Measurements from ENCODE around the gene PWWP2B. TPM values are rescaled to one million over a fixed set of nuclear protein-coding genes. Genes with fewer than 3 reads are reported as not detected.

Gene PWWP2B
- total and polyA plus RNA-seq, 7 experiments from 2014 or later: 1.5 to 22.2 (median 11.5) TPM

GRCh38 chr10:132407243-132407746, 10.3 kb downstream of the PWWP2B start:
- Mint-ChIP-seq H3K4me3 (peak overlapping the region in 3 of 10 donors; percentile 9 to 71 (median 47)), H3K27ac (peak overlapping the region in 1 of 9 donors; percentile 12), H3K27me3 (no peaks in the 10 kb centered on the region), H3K9me3 (no peaks in the 10 kb centered on the region), H3K4me1 (peaks cover 3 to 31% (median 20%) of the 10 kb centered on the region in 7 donors), H3K36me3 (peaks cover 0 to 6% (median 4%) of the 10 kb centered on the region in 5 donors)
- Histone ChIP-seq H3K36me3 (ENCODE audit: control insufficient read depth in 2 of 3, insufficient read depth in 3 of 3, low read length in 3 of 3) (peaks cover 0 to 41% (median 0%) of the 10 kb centered on the region in 3 experiments), H3K27me3 (ENCODE audit: control insufficient read depth in 2 of 2, insufficient read depth in 2 of 2, low read length in 2 of 2) (no peaks in the 10 kb centered on the region), H3K9me3 (ENCODE audit: control insufficient read depth in 2 of 3, low read length in 3 of 3) (no peaks in the 10 kb centered on the region), H3K4me1 (ENCODE audit: control insufficient read depth in 2 of 2, insufficient read depth in 2 of 2, low read length in 2 of 2) (peaks cover 0 to 15% of the 10 kb centered on the region in 2 donors), H3K4me3 (ENCODE audit: low read length) (no peak overlapping the region), H3K27ac (ENCODE audit: low read depth, low read length) (no peak overlapping the region)
- ATAC-seq (peak; percentile 2), DNase-seq (no peak)
- POLR2A ChIA-PET: interaction anchor here (0.8 kb wide), 1 partner anchor 10 kb away, joined by 3 read pairs; the partner anchor contains the start of gene PWWP2B
- intact Hi-C loops (cut with micrococcal nuclease): no loop called here
- CTCF ChIA-PET: no interaction called here

GRCh38 chr10:132407846-132408278, 10.9 kb downstream of the PWWP2B start:
- H3K27me3 ChIP-seq (ENCODE audit: control insufficient read depth in 2 of 2, insufficient read depth in 2 of 2, low read length in 2 of 2): no peaks in the 10 kb centered on the region
- H3K27ac ChIP-seq (ENCODE audit: low read depth, low read length): no peak overlapping the region
- H3K36me3 ChIP-seq (ENCODE audit: control insufficient read depth in 2 of 3, insufficient read depth in 3 of 3, low read length in 3 of 3): peaks cover 0 to 45% (median 0%) of the 10 kb centered on the region in 3 experiments
- Mint-ChIP-seq H3K4me1 (peaks cover 3 to 37% (median 20%) of the 10 kb centered on the region in 7 donors), H3K27me3 (no peaks in the 10 kb centered on the region), H3K9me3 (no peaks in the 10 kb centered on the region), H3K36me3 (peaks cover 0 to 6% (median 4%) of the 10 kb centered on the region in 5 donors), H3K27ac (peak overlapping the region in 7 of 9 donors; percentile 31 to 84 (median 62)), H3K4me3 (peak overlapping the region in 9 of 10 donors; percentile 23 to 72 (median 58))
- H3K9me3 ChIP-seq (ENCODE audit: control insufficient read depth in 2 of 3, low read length in 3 of 3): no peaks in the 10 kb centered on the region
- no peak for DNase-seq
- H3K4me1 ChIP-seq (ENCODE audit: control insufficient read depth in 2 of 2, insufficient read depth in 2 of 2, low read length in 2 of 2): peaks cover 0 to 15% of the 10 kb centered on the region in 2 donors
- intact Hi-C loops (cut with micrococcal nuclease): loop anchor here in 1 of 2 donors (2.0 kb wide), 1 partner anchor 15 kb away; no protein-coding TSS in a partner anchor
- H3K4me3 ChIP-seq (ENCODE audit: low read length): no peak overlapping the region
- CTCF ChIA-PET: interaction anchor here (0.7 kb wide), 1 partner anchor 246 kb away, joined by 4 read pairs; no protein-coding TSS in a partner anchor
- POLR2A ChIA-PET: no interaction called here
- ATAC-seq: peak; percentile 53

- ChIA-PET CTCF (interaction anchor here (0.6 to 0.7 kb wide), 2 partner anchors 72 to 247 kb away, joined by 4 to 5 read pairs; no protein-coding TSS in a partner anchor), POLR2A (no interaction called here)
- Mint-ChIP-seq H3K27me3 (no peaks in the 10 kb centered on the region), H3K4me1 (peaks cover 3 to 37% (median 17%) of the 10 kb centered on the region in 7 donors), H3K4me3 (peak overlapping the region in 9 of 10 donors; percentile 23 to 72 (median 58)), H3K9me3 (no peaks in the 10 kb centered on the region), H3K27ac (peak overlapping the region in 7 of 9 donors; percentile 31 to 84 (median 62)), H3K36me3 (peaks cover 0 to 6% (median 4%) of the 10 kb centered on the region in 5 donors)
- no peak for DNase-seq
- H3K36me3 ChIP-seq (ENCODE audit: control insufficient read depth in 2 of 3, insufficient read depth in 3 of 3, low read length in 3 of 3): peaks cover 0 to 45% (median 0%) of the 10 kb centered on the region in 3 experiments
- intact Hi-C loops (cut with micrococcal nuclease): loop anchor here in 1 of 2 donors (2.0 kb wide), 1 partner anchor 14 kb away; no protein-coding TSS in a partner anchor
- peak; percentile 38 for ATAC-seq
- H3K27ac ChIP-seq (ENCODE audit: low read depth, low read length): no peak overlapping the region
- no peaks in the 10 kb centered on the region for H3K9me3 ChIP-seq (ENCODE audit: control insufficient read depth in 2 of 3, low read length in 3 of 3)
- peaks cover 0 to 15% of the 10 kb centered on the region in 2 donors for H3K4me1 ChIP-seq (ENCODE audit: control insufficient read depth in 2 of 2, insufficient read depth in 2 of 2, low read length in 2 of 2)
- no peak overlapping the region for H3K4me3 ChIP-seq (ENCODE audit: low read length)
- no peaks in the 10 kb centered on the region for H3K27me3 ChIP-seq (ENCODE audit: control insufficient read depth in 2 of 2, insufficient read depth in 2 of 2, low read length in 2 of 2)
Observed at GRCh38 chr10:132408367-132408781, 11.4 kb downstream of the PWWP2B start.

- no peaks in the 10 kb centered on the region for H3K9me3 ChIP-seq (ENCODE audit: control insufficient read depth in 2 of 3, low read length in 3 of 3)
- H3K4me3 ChIP-seq (ENCODE audit: low read length): no peak overlapping the region
- intact Hi-C loops (cut with micrococcal nuclease): loop anchor here in 1 of 2 donors (2.0 kb wide), 1 partner anchor 14 kb away; no protein-coding TSS in a partner anchor
- POLR2A ChIA-PET: no interaction called here
- peaks cover 0 to 15% of the 10 kb centered on the region in 2 donors for H3K4me1 ChIP-seq (ENCODE audit: control insufficient read depth in 2 of 2, insufficient read depth in 2 of 2, low read length in 2 of 2)
- Mint-ChIP-seq H3K9me3 (no peaks in the 10 kb centered on the region), H3K36me3 (peaks cover 0 to 6% (median 4%) of the 10 kb centered on the region in 5 donors), H3K4me3 (peak overlapping the region in 4 of 10 donors; percentile 25 to 71 (median 43)), H3K27ac (peak overlapping the region in 3 of 9 donors; percentile 19 to 45 (median 34)), H3K4me1 (peaks cover 3 to 37% (median 17%) of the 10 kb centered on the region in 7 donors), H3K27me3 (no peaks in the 10 kb centered on the region)
- H3K27ac ChIP-seq (ENCODE audit: low read depth, low read length): no peak overlapping the region
- CTCF ChIA-PET: interaction anchor here (0.6 kb wide), 2 partner anchors 21 to 72 kb away, joined by 3 to 5 read pairs; no protein-coding TSS in a partner anchor
- no peak for DNase-seq
- H3K27me3 ChIP-seq (ENCODE audit: control insufficient read depth in 2 of 2, insufficient read depth in 2 of 2, low read length in 2 of 2): no peaks in the 10 kb centered on the region
- H3K36me3 ChIP-seq (ENCODE audit: control insufficient read depth in 2 of 3, insufficient read depth in 3 of 3, low read length in 3 of 3): peaks cover 0 to 43% (median 0%) of the 10 kb centered on the region in 3 experiments
- no peak for ATAC-seq
Observed at GRCh38 chr10:132408823-132409666, 12.0 kb downstream of the PWWP2B start.

- ATAC-seq: no peak
- peaks cover 0 to 6% (median 4%) of the 10 kb centered on the region in 5 donors for H3K36me3 Mint-ChIP-seq
- intact Hi-C loops (cut with micrococcal nuclease): loop anchor here in 1 of 2 donors (2.0 kb wide), 1 partner anchor 13 kb away; no protein-coding TSS in a partner anchor
- H3K4me3 Mint-ChIP-seq: no peak overlapping the region
- DNase-seq: no peak
- peaks cover 3 to 37% (median 17%) of the 10 kb centered on the region in 7 donors for H3K4me1 Mint-ChIP-seq
- H3K27ac ChIP-seq (ENCODE audit: low read depth, low read length): no peak overlapping the region
- peak overlapping the region in 6 of 9 donors; percentile 19 to 72 (median 44) for H3K27ac Mint-ChIP-seq
- H3K4me1 ChIP-seq (ENCODE audit: control insufficient read depth in 2 of 2, insufficient read depth in 2 of 2, low read length in 2 of 2): peaks cover 0 to 15% of the 10 kb centered on the region in 2 donors
- POLR2A ChIA-PET: no interaction called here
- no peaks in the 10 kb centered on the region for H3K9me3 ChIP-seq (ENCODE audit: control insufficient read depth in 2 of 3, low read length in 3 of 3)
- H3K4me3 ChIP-seq (ENCODE audit: low read length): no peak overlapping the region
- CTCF ChIA-PET: interaction anchor here (0.6 kb wide), 1 partner anchor 22 kb away, joined by 3 read pairs; no protein-coding TSS in a partner anchor
- no peaks in the 10 kb centered on the region for H3K27me3 Mint-ChIP-seq
- H3K27me3 ChIP-seq (ENCODE audit: control insufficient read depth in 2 of 2, insufficient read depth in 2 of 2, low read length in 2 of 2): no peaks in the 10 kb centered on the region
- no peaks in the 10 kb centered on the region for H3K9me3 Mint-ChIP-seq
- peaks cover 0 to 42% (median 0%) of the 10 kb centered on the region in 3 experiments for H3K36me3 ChIP-seq (ENCODE audit: control insufficient read depth in 2 of 3, insufficient read depth in 3 of 3, low read length in 3 of 3)
Observed at GRCh38 chr10:132409667-132410028, 12.6 kb downstream of the PWWP2B start.

- intact Hi-C loops (cut with micrococcal nuclease): no loop called here
- H3K4me3 Mint-ChIP-seq: no peak overlapping the region
- peaks cover 0 to 8% (median 4%) of the 10 kb centered on the region in 5 donors for H3K36me3 Mint-ChIP-seq
- Histone ChIP-seq H3K36me3 (ENCODE audit: control insufficient read depth in 2 of 3, insufficient read depth in 3 of 3, low read length in 3 of 3) (peaks cover 0 to 45% (median 0%) of the 10 kb centered on the region in 3 experiments), H3K27ac (ENCODE audit: low read depth, low read length) (no peak overlapping the region), H3K9me3 (ENCODE audit: control insufficient read depth in 2 of 3, low read length in 3 of 3) (no peaks in the 10 kb centered on the region), H3K27me3 (ENCODE audit: control insufficient read depth in 2 of 2, insufficient read depth in 2 of 2, low read length in 2 of 2) (no peaks in the 10 kb centered on the region), H3K4me3 (ENCODE audit: low read length) (no peak overlapping the region), H3K4me1 (ENCODE audit: control insufficient read depth in 2 of 2, insufficient read depth in 2 of 2, low read length in 2 of 2) (peaks cover 0 to 15% of the 10 kb centered on the region in 2 donors)
- peaks cover 3 to 41% (median 21%) of the 10 kb centered on the region in 7 donors for H3K4me1 Mint-ChIP-seq
- no peaks in the 10 kb centered on the region for H3K9me3 Mint-ChIP-seq
- peak overlapping the region in 6 of 9 donors; percentile 19 to 72 (median 44) for H3K27ac Mint-ChIP-seq
- H3K27me3 Mint-ChIP-seq: no peaks in the 10 kb centered on the region
- no peak for DNase-seq
- ChIA-PET CTCF (interaction anchor here (0.6 kb wide), 1 partner anchor 23 kb away, joined by 3 read pairs; no protein-coding TSS in a partner anchor), POLR2A (no interaction called here)
- no peak for ATAC-seq
Observed at GRCh38 chr10:132410056-132410778, 13.2 kb downstream of the PWWP2B start.

All from naive thymus-derived CD4-positive, alpha-beta T cell (primary cell).